CD4-positive, alpha-beta T cell treated with Interleukin-2 at 100 ng/mL for 4 hours (primary cell): ENCODE measurements around the gene TMEM201.
"Not testable (repeated sequence)": the region's sequence is repeated elsewhere in the genome, so short reads cannot be mapped to it uniquely, and the experiment has no call there.

Experiments
- DNase-seq: peaks from one replicate; pipeline ENCODE4 v3.0.0-alpha.2; 2020; ENCODE audit warnings: low spot score

Gene TMEM201, protein sequence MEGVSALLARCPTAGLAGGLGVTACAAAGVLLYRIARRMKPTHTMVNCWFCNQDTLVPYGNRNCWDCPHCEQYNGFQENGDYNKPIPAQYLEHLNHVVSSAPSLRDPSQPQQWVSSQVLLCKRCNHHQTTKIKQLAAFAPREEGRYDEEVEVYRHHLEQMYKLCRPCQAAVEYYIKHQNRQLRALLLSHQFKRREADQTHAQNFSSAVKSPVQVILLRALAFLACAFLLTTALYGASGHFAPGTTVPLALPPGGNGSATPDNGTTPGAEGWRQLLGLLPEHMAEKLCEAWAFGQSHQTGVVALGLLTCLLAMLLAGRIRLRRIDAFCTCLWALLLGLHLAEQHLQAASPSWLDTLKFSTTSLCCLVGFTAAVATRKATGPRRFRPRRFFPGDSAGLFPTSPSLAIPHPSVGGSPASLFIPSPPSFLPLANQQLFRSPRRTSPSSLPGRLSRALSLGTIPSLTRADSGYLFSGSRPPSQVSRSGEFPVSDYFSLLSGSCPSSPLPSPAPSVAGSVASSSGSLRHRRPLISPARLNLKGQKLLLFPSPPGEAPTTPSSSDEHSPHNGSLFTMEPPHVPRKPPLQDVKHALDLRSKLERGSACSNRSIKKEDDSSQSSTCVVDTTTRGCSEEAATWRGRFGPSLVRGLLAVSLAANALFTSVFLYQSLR

DNA sequence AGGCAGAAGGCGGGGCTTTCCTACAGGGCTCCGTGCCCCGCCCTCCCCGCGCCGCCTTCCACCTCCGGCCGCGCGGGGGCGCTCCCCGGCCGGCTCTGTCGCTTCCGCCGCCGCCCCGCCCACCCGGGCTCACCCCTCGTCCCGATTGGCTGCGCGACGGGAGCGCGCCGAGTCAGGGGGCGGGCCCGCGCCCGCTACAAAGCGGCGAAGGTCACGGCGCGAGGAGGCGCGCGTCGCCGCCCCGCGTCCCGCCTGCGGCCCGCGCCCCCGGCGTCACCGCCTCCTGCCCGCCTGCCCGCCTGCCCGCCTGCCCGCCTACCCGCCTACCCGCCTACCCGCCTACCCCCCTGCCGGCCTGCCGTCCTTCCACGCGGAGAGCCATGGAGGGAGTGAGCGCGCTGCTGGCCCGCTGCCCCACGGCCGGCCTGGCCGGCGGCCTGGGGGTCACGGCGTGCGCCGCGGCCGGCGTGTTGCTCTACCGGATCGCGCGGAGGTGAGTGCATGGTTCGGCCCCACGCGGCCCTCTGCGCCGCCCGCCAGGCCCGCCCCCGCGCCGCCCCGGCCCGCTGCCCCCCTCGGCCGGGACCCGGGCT is at the start of gene TMEM201:
TMEM201 (plus strand) TSS at position 361 of the 593 bp plus-strand sequence; CDS start at position 381, 20 bp downstream.
- peak; percentile 94 for DNase-seq

DNA sequence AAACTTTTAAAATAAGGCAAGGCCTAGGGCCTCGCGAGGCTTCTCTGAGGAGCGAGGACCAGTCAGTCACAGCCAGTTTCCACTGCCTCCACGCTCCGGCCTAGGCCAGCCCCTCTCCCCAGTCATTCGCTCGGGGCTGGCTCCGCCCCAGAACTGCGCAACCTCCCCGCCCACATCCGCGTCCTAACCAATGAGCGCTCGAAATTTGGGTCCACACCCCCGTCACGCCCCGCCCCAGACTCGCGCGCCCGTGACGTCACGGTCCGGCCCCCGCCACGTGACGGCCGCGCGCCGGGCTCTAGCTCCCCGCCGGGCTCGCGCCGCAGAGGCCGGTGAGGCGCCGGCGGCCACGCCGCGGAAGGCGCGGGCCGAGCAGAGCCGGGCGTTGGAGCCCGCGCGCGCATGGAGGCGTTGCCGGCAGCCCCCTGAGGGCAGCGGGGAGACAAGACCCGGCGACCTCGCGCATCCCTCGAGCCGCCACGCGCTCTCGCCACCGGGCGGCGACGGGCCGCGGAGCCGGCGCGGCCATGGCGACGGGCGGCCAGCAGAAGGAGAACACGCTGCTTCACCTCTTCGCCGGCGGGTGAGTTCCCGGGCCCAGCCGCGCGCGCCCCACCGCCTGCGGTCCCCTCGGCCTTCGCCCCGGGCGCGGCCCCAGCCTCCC is 49.4 kb upstream of the TMEM201 start, which contains the start of gene SLC25A33:
SLC25A33 (plus strand) TSS at position 301 of the 664 bp plus-strand sequence; CDS start at position 528, 227 bp downstream.
- DNase-seq: peak; percentile 96

GRCh38 chr1:9539829-9540550 is 48.7 kb upstream of the TMEM201 start:
- DNase-seq: peak; percentile 35

GRCh38 chr1:9542430-9542829 is 46.3 kb upstream of the TMEM201 start:
- no peak for DNase-seq

GRCh38 chr1:9544926-9545325 is 43.8 kb upstream of the TMEM201 start:
- no peak for DNase-seq

- no peak for DNase-seq
These were observed 38.7 kb upstream of the TMEM201 start for GRCh38 chr1:9549955-9550546.

DNA sequence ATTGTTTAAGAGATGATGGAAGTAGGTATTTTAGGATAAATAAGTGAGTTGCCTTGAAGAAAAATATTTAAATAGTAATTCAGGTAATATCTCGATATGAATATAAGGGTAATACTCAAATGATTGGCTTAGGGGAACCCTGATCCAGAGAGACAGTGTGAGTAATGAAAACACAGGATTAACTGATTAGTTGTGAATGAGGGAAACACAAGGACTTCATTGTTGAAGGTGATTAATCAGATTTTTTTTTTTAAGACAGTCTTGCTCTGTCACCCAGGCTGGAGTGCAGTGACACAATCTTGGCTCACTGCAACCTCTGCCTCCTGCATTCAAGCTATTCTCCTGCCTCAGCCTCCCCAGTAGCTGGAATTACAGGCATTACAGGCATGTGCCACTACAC is 36.7 kb upstream of the TMEM201 start:
- DNase-seq: no peak

- DNase-seq: no peak
These were observed 35.0 kb upstream of the TMEM201 start for GRCh38 chr1:9553736-9554144.

DNA sequence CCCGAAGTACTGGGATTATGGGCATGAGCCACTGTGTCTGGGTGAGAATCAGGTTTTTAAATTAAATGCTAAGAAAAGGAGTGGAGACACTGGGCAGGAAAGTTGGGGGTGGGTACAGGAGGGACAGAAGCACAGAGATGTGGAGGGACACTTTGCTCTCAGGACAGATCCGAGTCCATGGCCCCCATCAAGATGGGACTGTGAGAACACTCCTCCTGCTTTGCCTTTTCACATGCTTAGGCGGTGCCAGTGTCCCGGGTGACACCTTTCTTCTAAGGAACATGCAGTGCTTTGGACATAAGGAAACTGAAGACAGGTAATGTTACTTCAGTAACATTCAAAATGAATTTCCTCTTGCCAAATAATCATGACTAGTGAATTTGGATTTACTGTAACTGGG is 32.8 kb upstream of the TMEM201 start:
- DNase-seq: no peak

DNA sequence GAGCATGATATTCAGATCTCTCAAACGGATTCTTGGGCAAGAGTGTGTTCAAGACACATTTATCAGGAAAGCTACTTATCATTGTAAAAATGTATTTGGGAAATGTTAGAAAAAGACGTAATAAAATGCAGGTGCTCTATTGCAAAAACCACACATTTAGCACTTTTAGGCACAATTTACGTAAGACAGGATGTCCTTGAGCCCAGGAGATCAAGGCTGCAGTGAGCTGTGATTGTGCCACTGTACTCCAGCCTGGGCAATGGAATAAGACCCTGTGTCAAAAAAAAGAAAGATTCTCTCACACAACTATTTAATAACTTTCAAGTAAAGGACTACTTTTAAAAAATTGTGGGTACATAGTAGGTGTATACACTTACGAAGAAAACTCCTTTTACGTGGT is 31.1 kb upstream of the TMEM201 start:
- DNase-seq: no peak

GRCh38 chr1:9558271-9558945 is 30.3 kb upstream of the TMEM201 start:
- no peak for DNase-seq

DNA sequence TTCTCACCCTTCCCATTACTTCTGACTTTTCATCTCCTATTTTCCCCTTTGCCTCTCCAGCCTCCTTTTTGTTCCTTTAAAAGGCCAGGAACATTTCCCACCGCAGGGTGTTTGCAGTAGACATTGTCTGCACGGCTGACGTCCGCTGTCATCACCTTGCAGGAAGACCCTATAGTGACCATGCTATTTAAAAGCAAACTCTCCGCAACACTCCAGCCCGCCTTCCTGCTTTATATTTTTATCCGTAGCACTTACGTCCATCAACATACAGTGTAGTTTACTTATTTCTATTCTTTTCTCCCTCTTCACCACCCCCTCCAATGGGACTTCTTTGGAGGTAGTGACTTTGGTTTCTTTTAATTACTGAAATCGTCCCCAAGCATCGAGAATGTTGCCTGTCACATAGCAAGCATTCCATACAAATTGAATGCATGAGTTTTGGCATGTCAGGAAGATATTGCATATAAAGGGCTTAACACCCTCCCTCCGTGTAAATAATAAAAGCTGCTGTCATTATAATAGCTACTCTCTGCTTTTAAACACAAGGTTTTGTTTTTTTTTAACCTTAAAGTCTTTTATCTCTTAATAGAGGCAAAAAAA is 29.7 kb upstream of the TMEM201 start:
- DNase-seq: no peak

- DNase-seq: peak; percentile 13
These were observed 29.0 kb upstream of the TMEM201 start for GRCh38 chr1:9559673-9560072.

GRCh38 chr1:9560090-9560489 is 28.6 kb upstream of the TMEM201 start:
- DNase-seq: not testable (repeated sequence)

DNA sequence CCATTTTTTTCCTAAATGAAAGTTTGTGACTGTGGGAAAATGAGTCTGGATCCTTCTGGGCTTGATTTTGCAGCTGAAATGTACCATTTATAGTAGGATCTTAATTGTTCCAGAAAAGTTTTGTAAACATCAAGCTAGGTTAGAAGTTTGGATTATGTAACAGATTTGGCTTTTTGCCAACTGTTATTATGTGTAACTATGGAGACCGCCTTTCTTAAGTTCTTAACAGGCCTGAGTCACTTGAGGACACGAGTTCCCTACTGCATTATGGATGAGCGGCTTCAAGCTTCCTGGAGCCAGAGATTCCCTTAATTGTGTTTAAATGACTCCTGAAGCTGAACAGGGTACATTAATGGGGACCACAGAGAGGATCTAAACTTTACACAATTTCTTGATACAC is 27.3 kb upstream of the TMEM201 start:
- peak; percentile 20 for DNase-seq

- DNase-seq: no peak
These were observed 19.4 kb upstream of the TMEM201 start for GRCh38 chr1:9569267-9569666.

DNA sequence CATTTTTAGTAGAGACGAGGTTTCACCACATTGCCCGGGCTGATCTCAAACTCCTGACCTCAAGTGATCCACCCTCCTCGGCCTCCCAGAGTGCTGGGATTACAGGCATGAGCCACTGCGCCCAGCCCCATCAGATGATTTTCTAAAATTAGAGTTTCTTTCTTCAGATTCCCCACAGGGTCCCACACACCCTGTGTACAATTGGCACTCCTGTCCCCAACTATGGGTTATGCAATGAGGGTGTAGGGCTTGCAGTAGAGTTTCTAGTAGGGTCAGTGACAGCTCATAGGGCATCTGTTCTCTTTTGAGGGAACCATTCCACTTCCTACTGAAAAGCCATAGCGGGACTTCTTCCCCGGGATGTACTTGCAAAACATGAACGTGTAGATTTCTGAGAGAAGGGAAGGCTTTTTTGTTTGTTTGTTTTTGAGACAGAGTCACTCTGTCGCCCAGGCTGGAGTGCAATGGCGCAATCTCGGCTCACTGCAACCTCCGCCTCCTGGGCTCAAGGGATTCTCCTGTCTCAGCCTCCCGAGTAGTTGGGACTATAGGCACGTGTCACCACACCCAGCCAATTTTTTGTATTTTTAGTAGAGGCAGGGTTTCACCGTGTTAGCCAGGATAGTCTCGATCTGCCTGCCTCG is 17.7 kb upstream of the TMEM201 start:
- not testable (repeated sequence) for DNase-seq

GRCh38 chr1:9573723-9574122 is 15.0 kb upstream of the TMEM201 start:
- peak; percentile 12 for DNase-seq

GRCh38 chr1:9575486-9575885 is 13.2 kb upstream of the TMEM201 start:
- DNase-seq: no peak

DNA sequence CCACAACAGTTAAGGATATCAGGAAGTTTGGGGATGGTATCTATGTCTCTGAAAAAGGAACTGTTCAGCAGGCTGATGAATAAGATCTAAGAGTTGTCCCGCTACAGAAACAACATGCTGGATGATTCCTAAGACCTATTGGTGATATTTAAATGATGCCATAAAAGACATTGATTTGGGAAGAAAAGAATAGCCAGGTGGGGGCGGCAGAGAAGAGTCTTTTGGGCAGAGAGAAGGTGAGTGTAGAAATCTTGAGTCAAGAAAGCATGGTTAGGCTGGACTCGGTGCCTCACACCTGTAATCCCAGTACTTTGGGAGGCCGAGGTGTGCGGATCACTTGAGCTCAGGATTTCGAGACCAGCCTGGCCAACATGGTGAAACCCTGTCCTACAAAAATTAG is 11.8 kb upstream of the TMEM201 start:
- no peak for DNase-seq
